ENCODE data around the gene CTSZ.

The CTSZ gene

GRCh38 chr20:59032023-59032712 lies 25.1 kb upstream of the CTSZ start, which contains the start of gene ATP5F1E:
Gene ATP5F1E (minus strand): TSS chr20:59032335. CDS start chr20:59032251, 84 bp downstream.
- peak; percentile 64 to 98 (median 94) for DNase-seq

GRCh38 chr20:59031564-59032022 lies 24.5 kb upstream of the CTSZ start:
- DNase-seq, result no peak

GRCh38 chr20:59030911-59031563 lies 24.0 kb upstream of the CTSZ start:
- DNase-seq, result no peak

- no peak for DNase-seq
Measured at GRCh38 chr20:59028812-59029211, 21.8 kb upstream of the CTSZ start.

- DNase-seq, result no peak
Measured at GRCh38 chr20:59027741-59028320, 20.8 kb upstream of the CTSZ start.

- DNase-seq, result no peak
Measured at GRCh38 chr20:59026904-59027740, 20.1 kb upstream of the CTSZ start.

- no peak for DNase-seq
Measured at GRCh38 chr20:59025511-59025910, 18.5 kb upstream of the CTSZ start.

- DNase-seq, result no peak
Measured at GRCh38 chr20:59025086-59025485, 18.0 kb upstream of the CTSZ start.

- DNase-seq, result no peak
Measured at GRCh38 chr20:59024111-59024530, 17.1 kb upstream of the CTSZ start.

- DNase-seq, result no peak
Measured at GRCh38 chr20:59023616-59024015, 16.6 kb upstream of the CTSZ start.

- DNase-seq, result no peak
Measured at GRCh38 chr20:59022754-59023153, 15.7 kb upstream of the CTSZ start.

- no peak for DNase-seq
Measured at GRCh38 chr20:59020938-59021551, 14.0 kb upstream of the CTSZ start.

- DNase-seq, result no peak
Measured at GRCh38 chr20:59019217-59019616, 12.2 kb upstream of the CTSZ start, which contains the start of gene TUBB1. Gene TUBB1 (plus strand): TSS chr20:59019429. CDS start chr20:59019523, 94 bp downstream.

- no peak for DNase-seq
Measured at GRCh38 chr20:59018817-59019216, 11.8 kb upstream of the CTSZ start.

- DNase-seq, result no peak
Measured at GRCh38 chr20:59017493-59018231, 10.6 kb upstream of the CTSZ start.

- DNase-seq, result no peak
Measured at GRCh38 chr20:59016795-59017492, 9.9 kb upstream of the CTSZ start.

GRCh38 chr20:59015812-59016711 lies 9.0 kb upstream of the CTSZ start:
- DNase-seq, result no peak

- DNase-seq, result no peak
Measured at GRCh38 chr20:59015411-59015810, 8.4 kb upstream of the CTSZ start.
